GM19438 (cell line): Measurements from ENCODE around the gene MAN2B1.
"Not testable (repeated sequence)": the region's sequence is repeated elsewhere in the genome, so short reads cannot be mapped to it uniquely, and the experiment has no call there.

ENCODE experiments used
- ATAC-seq: cut with Tn5 transposase; IDR thresholded peaks from one replicate; pipeline ENCODE4 v1.9.1; 2021; ENCODE audit warnings: low read depth; ENCODE audit not compliant: unreplicated experiment

The MAN2B1 gene

DNA sequence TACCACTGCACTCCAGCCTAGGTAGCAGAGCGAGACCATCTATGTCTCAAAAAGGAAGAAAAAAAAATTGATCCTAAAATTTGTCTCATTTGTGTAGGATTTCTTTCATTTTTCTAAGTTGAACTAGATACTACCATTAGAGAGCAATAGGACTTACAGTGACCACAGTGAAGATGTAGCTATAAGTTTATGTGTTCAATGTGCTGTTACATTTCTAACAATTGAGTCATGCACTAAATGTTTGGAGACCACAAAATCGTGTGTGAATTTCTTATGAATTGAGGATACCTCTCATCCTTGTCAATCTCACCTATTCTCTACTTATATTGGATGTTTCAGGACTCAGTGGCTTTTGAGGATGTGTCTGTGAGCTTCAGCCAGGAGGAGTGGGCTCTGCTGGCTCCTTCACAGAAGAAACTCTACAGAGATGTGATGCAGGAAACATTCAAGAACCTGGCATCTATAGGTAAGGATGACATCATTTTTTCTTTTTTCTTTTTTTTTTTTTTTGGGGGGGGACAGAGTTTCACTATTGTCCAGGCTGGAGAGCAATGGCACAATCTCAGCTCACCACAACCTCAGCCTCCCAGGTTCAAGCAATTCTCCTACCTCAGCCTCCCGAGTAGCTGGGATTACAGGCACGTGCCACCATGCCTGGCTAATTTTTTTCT, 43.0 kb downstream of the MAN2B1 start:
- no peak for ATAC-seq

DNA sequence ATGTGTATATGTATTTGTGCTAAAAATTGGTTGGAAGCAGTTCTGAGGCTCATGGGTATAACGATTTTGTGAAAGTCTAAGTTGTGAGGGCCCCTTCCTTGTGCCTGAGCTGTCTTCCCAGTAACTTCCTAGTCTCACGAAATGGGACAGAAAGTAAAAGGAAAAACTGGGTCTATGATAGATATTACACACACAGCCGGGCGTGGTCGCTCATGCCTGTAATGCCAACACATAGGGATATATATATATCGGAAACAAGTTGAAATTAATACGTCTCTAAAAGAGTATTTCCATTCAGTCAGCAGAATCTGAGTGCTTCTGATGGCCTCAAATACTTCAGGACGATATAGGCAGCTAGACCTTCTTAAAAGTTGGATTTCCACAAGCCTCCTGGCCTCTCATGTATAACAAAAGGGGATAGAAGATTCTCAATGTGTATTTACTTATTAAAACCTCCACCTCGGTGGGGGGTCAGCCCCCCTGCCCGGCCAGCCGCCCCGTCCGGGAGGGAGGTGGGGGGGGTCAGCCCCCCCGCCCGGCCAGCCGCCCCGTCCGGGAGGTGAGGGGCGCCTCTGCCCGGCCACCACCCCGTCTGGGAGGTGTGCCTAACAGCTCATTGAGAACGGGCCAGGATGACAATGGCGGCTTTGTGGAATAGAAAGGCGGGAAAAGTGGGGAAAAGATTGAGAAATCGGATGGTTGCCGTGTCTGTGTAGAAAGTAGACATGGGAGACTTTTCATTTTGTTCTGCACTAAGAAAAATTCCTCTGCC, 45.1 kb downstream of the MAN2B1 start:
- ATAC-seq = not testable (repeated sequence)

DNA sequence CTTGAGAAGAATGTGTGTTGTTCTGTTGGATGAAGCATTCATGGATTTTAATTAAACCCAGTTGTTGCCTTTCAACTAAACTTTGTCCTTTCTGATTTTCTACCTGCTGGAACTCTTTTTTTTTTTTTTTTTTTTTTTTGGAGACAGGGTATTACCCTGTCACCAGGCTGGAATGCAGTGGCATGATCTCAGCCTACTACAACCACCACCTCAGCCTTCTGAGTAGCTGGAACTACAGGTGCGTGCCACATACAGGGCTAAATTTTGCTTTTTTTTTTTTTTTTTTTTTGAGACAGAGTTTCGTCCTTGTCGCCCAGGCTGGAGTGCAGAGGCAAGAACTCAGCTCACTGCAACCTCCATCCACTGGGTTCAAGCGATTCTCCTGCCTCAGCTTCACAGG, 48.9 kb downstream of the MAN2B1 start:
- ATAC-seq = no peak

DNA sequence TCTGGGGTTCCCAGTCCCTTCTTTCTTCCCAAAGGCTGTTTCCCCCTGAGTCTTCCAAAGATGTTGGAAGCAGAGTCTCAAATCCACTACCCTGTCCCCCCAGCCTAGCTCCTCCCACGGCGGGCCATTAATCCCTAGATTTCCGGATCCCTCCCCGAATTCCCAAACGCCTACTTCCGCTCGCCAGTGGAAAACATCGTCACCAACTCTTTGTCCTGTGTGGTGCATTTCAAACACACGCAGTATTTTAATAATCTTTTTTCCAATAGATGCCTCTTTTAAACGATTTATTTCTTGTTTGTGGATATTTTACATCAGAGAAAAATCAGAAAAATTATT, 55.2 kb downstream of the MAN2B1 start:
- ATAC-seq = no peak

DNA sequence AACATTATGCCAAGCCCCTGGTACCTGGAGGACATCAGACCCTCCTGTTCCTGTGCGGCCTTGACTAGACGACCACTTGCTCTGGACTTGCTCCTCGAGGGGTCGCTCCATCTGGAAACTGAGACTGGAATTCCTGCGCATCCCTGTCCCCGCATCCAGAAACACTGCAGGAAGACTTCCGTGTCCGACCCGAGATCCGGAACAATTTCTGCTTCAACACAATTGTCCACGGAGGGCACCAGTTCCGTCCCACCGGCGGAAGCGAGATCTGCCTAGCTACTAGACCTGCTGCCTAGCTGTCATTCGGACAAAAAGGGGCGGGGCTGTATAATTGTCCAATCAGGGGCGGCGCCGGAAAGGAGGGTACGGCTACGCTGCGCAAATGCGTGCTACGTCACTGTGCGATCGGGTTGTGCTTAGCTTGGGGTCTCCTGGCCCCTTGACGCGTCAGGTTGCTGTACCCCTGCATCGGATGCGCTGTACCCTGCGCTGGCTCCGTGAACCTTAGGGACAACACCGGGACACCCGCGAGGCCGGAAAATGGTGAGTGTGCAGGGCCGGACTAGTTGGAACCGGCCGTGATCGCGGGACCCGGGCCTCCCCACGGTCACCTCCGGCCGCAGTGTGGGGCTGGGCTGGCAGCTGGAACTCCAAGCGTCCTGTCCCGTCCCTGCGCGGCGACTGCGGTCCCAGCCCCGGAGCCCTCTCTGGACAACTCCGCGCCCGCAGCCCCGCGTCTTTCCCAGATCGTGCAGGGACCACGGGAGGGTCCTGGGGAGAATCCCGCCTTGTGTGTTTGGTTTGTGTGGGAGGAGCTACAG, 55.8 kb downstream of the MAN2B1 start, which contains the start of the genes ZNF490 and ZNF791:
TSS of gene ZNF490 (minus strand) at position 274 of the 821 bp plus-strand sequence. CDS start at position 141, 133 bp downstream.
TSS of gene ZNF791 (plus strand) at position 381 of the 821 bp plus-strand sequence. CDS start at position 541, 160 bp downstream.
- ATAC-seq = peak; percentile 66

DNA sequence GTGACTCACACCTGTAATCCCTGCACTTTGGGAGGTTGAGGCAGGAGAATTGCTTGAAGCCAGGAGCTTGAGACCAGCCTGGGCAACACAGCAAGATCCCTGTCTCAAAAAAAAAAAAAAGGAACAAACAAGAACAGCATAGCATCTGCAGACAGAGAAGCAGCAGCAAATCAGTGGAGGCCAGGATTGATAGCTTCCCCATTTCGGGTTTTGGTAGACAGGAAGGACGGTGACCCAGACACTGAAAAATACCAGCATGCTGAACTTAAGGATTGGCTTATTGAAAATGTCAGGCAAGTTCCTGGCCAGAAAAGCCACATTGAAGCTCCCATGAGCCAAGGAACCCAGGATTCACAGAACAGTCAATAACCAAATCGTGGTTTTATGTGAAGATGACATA, 58.9 kb downstream of the MAN2B1 start:
- ATAC-seq = no peak

DNA sequence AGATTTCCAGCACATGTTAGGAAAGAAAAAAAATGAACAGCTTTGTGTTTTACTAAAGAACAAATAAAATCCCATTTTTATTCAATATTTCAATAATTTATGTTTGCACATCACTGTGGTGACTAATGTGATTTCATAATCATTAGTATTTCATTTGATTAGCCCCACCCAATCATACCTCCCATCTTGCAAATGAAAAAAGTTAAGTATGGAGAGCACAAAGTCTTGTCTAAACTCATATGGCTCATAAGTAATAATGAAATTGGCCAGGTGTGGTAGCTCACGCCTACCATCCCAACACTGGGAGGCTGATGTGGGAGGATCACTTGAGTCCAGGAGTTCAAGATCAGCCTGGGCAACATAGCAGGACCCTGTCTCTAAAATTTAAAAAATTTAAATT, 59.7 kb downstream of the MAN2B1 start:
- no peak for ATAC-seq

DNA sequence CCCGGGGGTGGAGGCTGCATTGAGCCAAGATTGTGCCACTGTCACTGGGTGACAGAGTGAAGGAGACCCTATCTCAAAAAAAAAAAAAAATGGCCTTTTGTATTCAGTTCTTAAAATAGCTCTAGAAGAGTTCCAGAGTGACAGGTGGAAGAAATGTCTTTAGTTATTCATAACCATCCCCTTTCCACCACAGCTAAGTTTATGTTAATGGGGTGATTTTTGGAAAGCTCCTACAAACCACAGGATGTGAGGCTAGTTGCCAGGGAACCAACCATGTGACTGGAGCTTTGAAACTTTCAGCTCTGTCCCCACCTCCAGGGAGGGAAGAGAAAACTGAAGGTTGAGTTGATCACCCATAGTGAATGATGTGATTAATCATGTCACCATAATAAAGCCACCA, 62.8 kb downstream of the MAN2B1 start:
- no peak for ATAC-seq

DNA sequence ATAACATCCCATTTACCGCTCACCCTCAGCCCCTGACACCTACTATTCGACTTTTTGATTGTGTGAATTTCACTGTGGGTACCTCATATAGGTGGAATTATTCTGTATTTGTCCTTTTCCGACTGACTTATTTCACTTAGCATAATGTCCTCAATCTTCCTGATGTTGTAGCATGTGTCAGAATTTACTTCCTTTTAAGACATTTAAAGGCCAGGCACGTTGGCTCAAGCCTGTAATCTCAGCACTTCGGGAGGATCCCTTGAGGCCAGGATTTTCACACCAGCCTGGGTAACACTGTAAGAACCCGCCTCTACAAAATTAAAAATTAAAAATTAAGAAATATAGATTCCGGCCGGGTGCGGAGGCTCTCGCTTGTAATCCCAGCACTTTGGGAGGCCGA, 68.9 kb downstream of the MAN2B1 start:
- ATAC-seq = no peak

DNA sequence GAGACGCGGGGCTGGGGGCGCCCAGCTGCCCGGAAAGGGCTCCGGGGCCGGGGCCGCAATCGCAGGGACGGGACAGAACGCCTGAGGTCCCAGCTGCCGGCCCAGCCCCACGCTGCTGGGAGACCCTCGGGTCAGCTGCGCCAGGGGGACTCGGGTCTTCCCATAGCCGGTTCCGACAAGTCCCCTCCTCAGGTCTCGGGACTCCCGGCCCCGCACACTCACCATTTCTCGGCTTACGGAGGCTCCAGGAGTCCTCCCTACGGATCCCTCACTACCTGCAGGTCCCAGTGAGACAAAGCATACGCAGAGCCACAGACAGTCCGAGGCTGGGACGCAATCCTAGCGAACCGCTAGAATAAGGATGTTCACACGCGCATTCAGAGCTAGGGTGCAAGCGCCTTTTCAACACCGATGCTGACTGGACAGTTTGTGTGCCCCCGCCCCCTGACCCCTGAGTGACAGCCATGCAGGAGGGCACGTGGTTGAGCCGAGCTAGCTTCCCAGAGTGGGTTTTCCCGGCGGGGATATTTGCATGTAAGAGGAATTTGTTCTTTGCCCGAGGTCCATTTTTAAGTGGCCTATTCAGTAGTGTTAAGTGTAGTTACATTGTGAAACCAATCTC, 69.5 kb downstream of the MAN2B1 start:
- no peak for ATAC-seq
